PC-9 (cell line): Measurements from ENCODE around the gene USP26.
"Not testable (repeated sequence)": the region's sequence is repeated elsewhere in the genome, so short reads cannot be mapped to it uniquely, and the experiment has no call there.

Experiments used
- CTCF ChIP-seq: fragments of 200-600 bp; sonication (generic); conservative IDR thresholded peaks from 2 replicates; pipeline ENCODE4 v1.6.1; 2017; ENCODE audit warnings: mixed run types, antibody characterized with exemption, mild to moderate bottlenecking, moderate library complexity
- EZH2 ChIP-seq: fragments of 200-600 bp; sonication (generic); IDR thresholded peaks from 2 replicates; pipeline ENCODE4 v1.8.0; 2017; ENCODE audit warnings: antibody characterized with exemption, low read depth

GRCh38 chrX:133085056-133085455 lies 11.9 kb downstream of the USP26 start:
- TF ChIP-seq EZH2, CTCF: not testable (repeated sequence)
